ENCODE results near the gene SPON1.

DNA sequence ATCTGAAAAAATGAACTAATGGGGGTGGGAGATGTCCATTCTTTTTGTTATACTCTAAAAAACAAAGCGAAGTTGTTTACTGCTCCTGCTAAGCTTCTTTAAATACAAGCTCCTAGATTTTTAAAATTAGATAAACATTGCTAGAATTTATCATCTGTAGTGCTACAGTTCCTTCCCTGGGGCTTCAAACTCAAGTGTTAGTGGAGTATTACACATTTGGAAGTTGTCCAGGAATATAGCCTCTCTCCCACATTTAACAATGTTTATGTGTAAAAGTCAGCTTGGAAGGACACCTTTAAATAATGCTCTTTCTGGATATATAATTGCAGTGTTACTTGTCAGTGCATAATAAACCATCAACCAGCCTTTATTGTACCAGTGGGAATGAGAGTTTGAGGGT lies 155.5 kb downstream of the SPON1 start:
- TF ChIP-seq, protein P1, sequence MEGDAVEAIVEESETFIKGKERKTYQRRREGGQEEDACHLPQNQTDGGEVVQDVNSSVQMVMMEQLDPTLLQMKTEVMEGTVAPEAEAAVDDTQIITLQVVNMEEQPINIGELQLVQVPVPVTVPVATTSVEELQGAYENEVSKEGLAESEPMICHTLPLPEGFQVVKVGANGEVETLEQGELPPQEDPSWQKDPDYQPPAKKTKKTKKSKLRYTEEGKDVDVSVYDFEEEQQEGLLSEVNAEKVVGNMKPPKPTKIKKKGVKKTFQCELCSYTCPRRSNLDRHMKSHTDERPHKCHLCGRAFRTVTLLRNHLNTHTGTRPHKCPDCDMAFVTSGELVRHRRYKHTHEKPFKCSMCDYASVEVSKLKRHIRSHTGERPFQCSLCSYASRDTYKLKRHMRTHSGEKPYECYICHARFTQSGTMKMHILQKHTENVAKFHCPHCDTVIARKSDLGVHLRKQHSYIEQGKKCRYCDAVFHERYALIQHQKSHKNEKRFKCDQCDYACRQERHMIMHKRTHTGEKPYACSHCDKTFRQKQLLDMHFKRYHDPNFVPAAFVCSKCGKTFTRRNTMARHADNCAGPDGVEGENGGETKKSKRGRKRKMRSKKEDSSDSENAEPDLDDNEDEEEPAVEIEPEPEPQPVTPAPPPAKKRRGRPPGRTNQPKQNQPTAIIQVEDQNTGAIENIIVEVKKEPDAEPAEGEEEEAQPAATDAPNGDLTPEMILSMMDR (IDR thresholded peaks at IDR 0.05), result no peak
- TF ChIP-seq POLR2A (IDR thresholded peaks at IDR 0.05) (no peak), EP300 (IDR thresholded peaks at IDR 0.05) (no peak)

Data from ovary (tissue), 3 donors.